BLaER1 (cell line): ENCODE measurements around the gene HNRNPLL.
A peak's percentile ranks its signal among the peaks of the same experiment; 100 is the strongest.

ENCODE experiments used
- H3K27ac ChIP-seq: shearing (Covaris generic); formaldehyde crosslinking; 2 replicates; pipeline ENCODE4 v1.8.1; 2022
- H3K27me3 ChIP-seq: shearing (Covaris generic); formaldehyde crosslinking; 2 replicates; pipeline ENCODE4 v1.8.1; 2022
- H3K36me3 ChIP-seq: shearing (Covaris generic); formaldehyde crosslinking; 2 replicates; pipeline ENCODE4 v1.8.1; 2022
- H3K4me1 ChIP-seq: shearing (Covaris generic); formaldehyde crosslinking; 2 replicates; pipeline ENCODE4 v1.8.1; 2022
- H3K4me2 ChIP-seq: shearing (Covaris generic); formaldehyde crosslinking; 2 replicates; pipeline ENCODE4 v1.8.1; 2022
- H3K4me3 ChIP-seq: shearing (Covaris generic); formaldehyde crosslinking; 2 replicates; pipeline ENCODE4 v1.8.1; 2022
- H3K9ac ChIP-seq: shearing (Covaris generic); formaldehyde crosslinking; 2 replicates; pipeline ENCODE4 v1.8.1; 2022
- H3K9me3 ChIP-seq: shearing (Covaris generic); formaldehyde crosslinking; 2 replicates; pipeline ENCODE4 v1.8.1; 2022
- H4K20me1 ChIP-seq: shearing (Covaris generic); formaldehyde crosslinking; 2 replicates; pipeline ENCODE4 v1.8.1; 2022
- Cebpa-rat ChIP-seq: shearing (Covaris generic); IDR thresholded peaks from 2 replicates; pipeline ENCODE4 v1.8.1; 2022

HNRNPLL gene

DNA sequence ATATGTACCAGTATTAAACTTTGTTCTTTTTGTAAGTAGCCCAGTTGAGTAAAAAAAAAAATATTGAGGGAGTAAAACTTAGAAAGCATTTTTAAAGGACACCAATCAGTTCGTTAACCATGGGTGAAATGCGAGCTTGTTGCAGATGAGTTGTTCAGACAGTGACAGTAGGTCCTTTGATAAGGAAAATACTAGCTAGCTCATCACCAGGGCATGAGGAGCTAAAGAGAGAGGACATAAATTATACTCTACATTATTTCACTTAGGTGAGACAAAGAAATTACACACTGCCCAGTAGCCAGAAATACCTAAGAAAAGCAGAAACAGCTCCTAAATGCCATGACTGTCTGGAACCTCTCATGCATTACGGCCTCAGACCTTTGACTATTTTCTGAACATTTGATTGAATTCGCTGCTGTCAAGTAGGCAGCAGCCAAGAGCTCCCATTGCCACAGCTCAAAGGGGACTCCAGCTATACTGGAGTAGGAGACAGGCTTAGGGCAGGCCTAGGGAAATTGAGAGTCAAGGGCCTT lies 2.6 kb upstream of the HNRNPLL start:
- H3K4me3 ChIP-seq, result no peak overlapping the region
- no peak for TF ChIP-seq Cebpa-rat
- no peak overlapping the region for H3K27ac ChIP-seq
- peaks cover 61% of the 10 kb centered on the region for H3K4me1 ChIP-seq
- no peak overlapping the region for H3K9ac ChIP-seq
- H3K4me2 ChIP-seq, result peak overlapping the region; percentile 86
- H4K20me1 ChIP-seq, result peaks cover 43% of the 10 kb centered on the region
- H3K27me3 ChIP-seq, result peaks cover 20% of the 10 kb centered on the region
- peaks cover 9% of the 10 kb centered on the region for H3K9me3 ChIP-seq
- no peaks in the 10 kb centered on the region for H3K36me3 ChIP-seq

- Histone ChIP-seq H4K20me1 (peaks cover 60% of the 10 kb centered on the region), H3K9ac (peak overlapping the region; percentile 91), H3K27ac (no peak overlapping the region), H3K9me3 (no peaks in the 10 kb centered on the region), H3K4me1 (peaks cover 68% of the 10 kb centered on the region), H3K4me3 (peak overlapping the region; percentile 95), H3K36me3 (no peaks in the 10 kb centered on the region), H3K27me3 (peaks cover 21% of the 10 kb centered on the region), H3K4me2 (peak overlapping the region; percentile 86)
- TF ChIP-seq Cebpa-rat, result no peak
Observed at GRCh38 chr2:38603402-38604290, 918 bp upstream of the HNRNPLL start.

DNA sequence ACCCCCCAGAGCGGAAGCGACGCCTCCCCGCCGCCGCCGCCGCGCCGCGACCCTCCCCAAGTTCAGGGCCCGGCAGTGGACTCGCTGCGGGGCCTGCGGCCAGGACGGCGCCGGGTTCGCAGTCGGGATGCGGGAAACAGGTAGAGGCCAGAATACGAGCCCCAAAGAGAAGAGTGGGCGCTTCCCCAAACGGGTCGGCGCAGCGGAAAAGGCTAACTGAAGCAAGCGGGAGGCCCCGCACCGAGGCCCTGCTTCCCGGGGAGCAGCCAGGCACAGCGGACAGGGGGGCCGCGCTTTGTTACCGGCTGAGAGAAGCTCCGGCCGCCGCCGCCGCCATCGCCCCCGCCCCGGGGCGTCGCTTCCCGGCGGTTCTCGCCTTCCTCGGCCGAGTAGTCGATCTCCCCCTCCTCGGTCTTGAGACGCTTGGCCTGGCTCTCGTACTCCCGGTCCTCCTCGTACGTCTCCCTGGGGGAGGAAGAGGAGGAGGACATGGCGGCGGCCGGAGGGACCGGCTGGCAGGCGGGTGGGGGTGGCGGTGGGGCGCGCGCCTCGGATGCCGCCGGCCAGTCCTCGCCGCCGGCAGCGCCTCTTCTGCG lies 494 bp downstream of the HNRNPLL start:
- H3K27ac ChIP-seq, result peak overlapping the region; percentile 86
- H3K9me3 ChIP-seq, result no peaks in the 10 kb centered on the region
- H3K4me2 ChIP-seq, result peak overlapping the region; percentile 86
- H3K9ac ChIP-seq, result peak overlapping the region; percentile 91
- H3K4me1 ChIP-seq, result peaks cover 58% of the 10 kb centered on the region
- H4K20me1 ChIP-seq, result peaks cover 71% of the 10 kb centered on the region
- H3K36me3 ChIP-seq, result no peaks in the 10 kb centered on the region
- H3K4me3 ChIP-seq, result peak overlapping the region; percentile 95
- peaks cover 21% of the 10 kb centered on the region for H3K27me3 ChIP-seq
- TF ChIP-seq Cebpa-rat, result no peak

DNA sequence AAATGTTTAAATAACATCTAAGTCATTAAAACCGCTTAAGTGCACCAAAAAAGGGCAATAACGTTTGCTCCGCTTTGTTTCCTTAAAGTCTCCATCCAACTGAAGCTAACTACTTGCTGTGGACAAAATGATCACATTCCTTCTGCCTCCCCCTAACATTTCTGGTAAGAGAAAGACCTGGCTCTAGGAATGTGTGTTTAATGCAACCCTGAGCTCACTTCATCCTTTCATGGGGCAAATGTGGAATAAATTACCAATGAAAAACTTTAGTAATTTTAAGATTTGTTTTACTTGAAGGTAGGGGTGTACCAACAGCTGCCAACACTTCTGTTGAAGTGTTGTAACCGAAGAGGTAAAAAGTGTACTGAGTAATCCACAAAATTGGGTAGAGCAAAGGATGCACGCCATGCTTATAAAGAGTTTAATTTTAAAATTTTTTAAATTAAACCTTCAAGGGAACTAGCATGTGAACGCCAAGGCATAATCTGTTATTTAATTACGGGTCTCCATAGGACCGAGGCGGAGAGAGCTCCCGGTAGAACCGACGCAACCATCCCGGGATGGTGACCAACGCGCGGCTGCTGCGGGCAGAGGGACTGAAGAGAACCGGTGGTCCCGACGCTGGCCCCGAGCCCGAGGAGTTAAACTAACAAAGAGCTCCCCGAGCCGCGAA lies 1.1 kb downstream of the HNRNPLL start:
- Histone ChIP-seq H3K4me2 (peak overlapping the region; percentile 86), H3K27me3 (peaks cover 21% of the 10 kb centered on the region), H3K4me3 (peak overlapping the region; percentile 95), H3K27ac (peak overlapping the region; percentile 86), H3K36me3 (no peaks in the 10 kb centered on the region), H3K9me3 (no peaks in the 10 kb centered on the region), H4K20me1 (peaks cover 71% of the 10 kb centered on the region), H3K4me1 (peaks cover 51% of the 10 kb centered on the region), H3K9ac (peak overlapping the region; percentile 91)
- TF ChIP-seq Cebpa-rat, result no peak

- Histone ChIP-seq H3K4me3 (peak overlapping the region; percentile 95), H4K20me1 (peaks cover 71% of the 10 kb centered on the region), H3K36me3 (no peaks in the 10 kb centered on the region), H3K27ac (no peak overlapping the region), H3K4me1 (peaks cover 51% of the 10 kb centered on the region), H3K4me2 (peak overlapping the region; percentile 86), H3K9me3 (no peaks in the 10 kb centered on the region), H3K9ac (peak overlapping the region; percentile 91; the same call in 1 of the 2 replicates), H3K27me3 (peaks cover 21% of the 10 kb centered on the region)
- no peak for TF ChIP-seq Cebpa-rat
Observed at GRCh38 chr2:38600921-38601455, 1.7 kb downstream of the HNRNPLL start.

DNA sequence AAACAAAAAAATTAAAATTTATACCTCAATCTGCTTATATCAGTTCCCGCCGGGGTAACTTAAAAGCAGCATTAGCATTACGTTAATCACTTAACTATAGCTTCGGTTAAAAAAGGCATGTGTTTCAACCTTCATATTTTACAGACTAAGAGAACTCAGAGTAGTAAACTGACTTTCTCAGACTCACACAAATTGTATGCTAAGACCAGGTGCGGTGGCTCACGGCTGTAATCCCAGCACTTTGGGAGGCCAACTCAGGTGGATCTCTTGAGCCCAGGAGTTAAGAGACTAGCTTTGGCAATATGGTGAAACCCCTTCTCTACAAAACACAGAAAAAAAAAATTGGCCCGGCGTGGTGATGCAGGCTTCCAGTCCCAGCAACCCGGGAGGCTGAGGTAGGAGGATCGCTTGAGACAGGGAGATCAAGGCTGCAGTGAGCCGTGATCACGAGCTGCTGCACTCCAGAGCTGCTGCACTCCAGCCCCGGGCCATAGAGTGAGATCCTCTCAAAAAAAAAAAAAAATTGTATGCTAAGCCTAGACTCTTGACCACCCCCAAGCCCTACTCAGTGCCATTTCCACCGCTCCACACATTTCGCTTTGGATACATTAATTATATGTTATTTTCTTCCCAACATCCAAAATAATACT lies 2.4 kb downstream of the HNRNPLL start:
- H3K9ac ChIP-seq, result no peak overlapping the region
- no peaks in the 10 kb centered on the region for H3K36me3 ChIP-seq
- TF ChIP-seq Cebpa-rat, result no peak
- peak overlapping the region; percentile 95; the same call in 1 of the 2 replicates for H3K4me3 ChIP-seq
- peaks cover 71% of the 10 kb centered on the region for H4K20me1 ChIP-seq
- peak overlapping the region; percentile 86 for H3K4me2 ChIP-seq
- H3K9me3 ChIP-seq, result no peaks in the 10 kb centered on the region
- H3K27ac ChIP-seq, result no peak overlapping the region
- H3K27me3 ChIP-seq, result peaks cover 21% of the 10 kb centered on the region
- peaks cover 51% of the 10 kb centered on the region for H3K4me1 ChIP-seq

DNA sequence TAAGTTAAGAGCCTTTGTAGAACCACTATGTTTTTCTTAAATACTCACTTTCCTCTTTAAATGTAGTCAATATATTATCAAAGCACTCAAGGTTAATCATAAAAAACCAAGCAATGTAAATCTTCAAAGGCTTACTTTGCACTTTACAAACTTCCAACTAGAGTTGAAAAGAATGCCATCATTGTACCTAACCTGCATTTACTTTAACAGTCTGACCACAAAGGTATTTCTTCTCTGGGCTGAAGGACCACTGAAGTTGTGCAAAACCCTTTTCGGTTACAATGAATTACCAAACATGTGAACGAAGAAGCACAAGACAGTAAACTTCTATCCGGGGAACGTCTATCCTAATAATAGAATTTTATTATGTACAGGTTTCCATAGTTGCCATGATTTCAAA lies 3.0 kb downstream of the HNRNPLL start:
- no peak overlapping the region for H3K4me2 ChIP-seq
- H3K27me3 ChIP-seq, result peaks cover 21% of the 10 kb centered on the region
- H3K9me3 ChIP-seq, result no peaks in the 10 kb centered on the region
- TF ChIP-seq Cebpa-rat, result no peak
- no peaks in the 10 kb centered on the region for H3K36me3 ChIP-seq
- no peak overlapping the region for H3K27ac ChIP-seq
- peaks cover 75% of the 10 kb centered on the region for H4K20me1 ChIP-seq
- H3K9ac ChIP-seq, result no peak overlapping the region
- no peak overlapping the region for H3K4me3 ChIP-seq
- peaks cover 51% of the 10 kb centered on the region for H3K4me1 ChIP-seq

DNA sequence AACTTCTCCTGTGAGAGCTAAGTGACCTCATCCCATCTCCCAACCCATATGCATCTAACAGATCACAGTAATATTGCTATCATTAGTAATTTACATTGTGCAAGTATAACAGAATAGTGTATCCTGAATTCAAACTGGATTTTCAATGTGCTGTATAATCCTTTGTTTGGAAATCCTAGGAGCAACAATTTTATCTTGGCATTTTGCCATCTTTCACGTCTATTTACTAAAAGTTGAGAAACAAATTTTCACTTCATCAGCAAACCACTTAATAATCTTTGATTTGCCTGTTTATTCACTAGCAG lies 3.8 kb downstream of the HNRNPLL start:
- Histone ChIP-seq H3K4me2 (no peak overlapping the region), H3K4me1 (peaks cover 45% of the 10 kb centered on the region), H3K9ac (no peak overlapping the region), H3K4me3 (no peak overlapping the region), H3K27ac (no peak overlapping the region), H3K9me3 (no peaks in the 10 kb centered on the region), H3K27me3 (peaks cover 21% of the 10 kb centered on the region), H3K36me3 (no peaks in the 10 kb centered on the region), H4K20me1 (peaks cover 79% of the 10 kb centered on the region)
- TF ChIP-seq Cebpa-rat, result no peak
